MM.1S (cell line): ENCODE data around the gene TCEANC2.

Experiments
- EZH2 ChIP-seq: fragments of 300-600 bp; sonication (generic); optimal IDR thresholded peaks from 2 replicates; pipeline ENCODE3; 2017; ENCODE audit warnings: low read depth, mild to moderate bottlenecking, antibody characterized with exemption, low read length, mixed read lengths
- EZH2phosphoT487 ChIP-seq: fragments of 300-600 bp; sonication (generic); IDR thresholded peaks from 2 replicates; pipeline ENCODE4 v1.6.1; 2018; ENCODE audit warnings: antibody characterized with exemption, low read length
- TF ChIP-seq, protein P1 (sequence below): fragments of 300-600 bp; sonication (generic); IDR thresholded peaks from 2 replicates; pipeline ENCODE4 v1.5.1; 2016; ENCODE audit warnings: antibody characterized with exemption, low read length, mixed read lengths

DNA sequence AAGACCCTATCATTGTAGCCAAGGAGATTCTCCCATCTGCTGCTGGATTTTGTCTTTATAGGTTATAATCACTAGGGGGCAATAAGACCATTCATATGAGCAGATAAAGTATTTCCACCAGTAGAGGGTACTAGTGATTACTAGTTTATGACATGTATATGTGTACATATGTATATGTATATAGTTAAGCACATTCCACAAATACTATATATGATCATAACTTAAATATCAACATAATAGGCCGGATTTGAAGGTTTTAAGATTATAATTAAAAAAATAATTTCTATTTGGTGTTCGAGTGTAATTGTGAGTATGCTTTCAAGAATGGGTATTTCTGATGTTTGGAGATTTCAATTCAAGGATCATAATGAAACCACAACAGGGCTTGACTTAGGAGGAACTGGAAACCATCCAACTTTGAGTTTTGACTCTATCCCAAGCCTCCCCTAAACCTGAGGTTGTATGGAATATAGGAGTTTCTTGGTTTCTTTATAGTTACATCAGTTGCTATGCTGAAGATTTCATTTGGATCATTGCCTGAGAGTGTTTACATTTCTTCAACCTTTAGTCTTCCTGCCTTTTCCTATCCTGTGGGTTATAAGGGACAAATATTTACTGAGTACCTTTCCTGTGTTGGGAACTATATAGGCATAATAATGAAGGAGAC lies 16.9 kb downstream of the TCEANC2 start:
- TF ChIP-seq, protein P1, sequence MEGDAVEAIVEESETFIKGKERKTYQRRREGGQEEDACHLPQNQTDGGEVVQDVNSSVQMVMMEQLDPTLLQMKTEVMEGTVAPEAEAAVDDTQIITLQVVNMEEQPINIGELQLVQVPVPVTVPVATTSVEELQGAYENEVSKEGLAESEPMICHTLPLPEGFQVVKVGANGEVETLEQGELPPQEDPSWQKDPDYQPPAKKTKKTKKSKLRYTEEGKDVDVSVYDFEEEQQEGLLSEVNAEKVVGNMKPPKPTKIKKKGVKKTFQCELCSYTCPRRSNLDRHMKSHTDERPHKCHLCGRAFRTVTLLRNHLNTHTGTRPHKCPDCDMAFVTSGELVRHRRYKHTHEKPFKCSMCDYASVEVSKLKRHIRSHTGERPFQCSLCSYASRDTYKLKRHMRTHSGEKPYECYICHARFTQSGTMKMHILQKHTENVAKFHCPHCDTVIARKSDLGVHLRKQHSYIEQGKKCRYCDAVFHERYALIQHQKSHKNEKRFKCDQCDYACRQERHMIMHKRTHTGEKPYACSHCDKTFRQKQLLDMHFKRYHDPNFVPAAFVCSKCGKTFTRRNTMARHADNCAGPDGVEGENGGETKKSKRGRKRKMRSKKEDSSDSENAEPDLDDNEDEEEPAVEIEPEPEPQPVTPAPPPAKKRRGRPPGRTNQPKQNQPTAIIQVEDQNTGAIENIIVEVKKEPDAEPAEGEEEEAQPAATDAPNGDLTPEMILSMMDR, result peak; percentile 93
- no peak for TF ChIP-seq EZH2
- TF ChIP-seq EZH2phosphoT487, result no peak
